Mesendoderm (in vitro differentiated cells): ENCODE data around the gene ZNRF1.

Experiments used
- DNase-seq: peaks from one replicate; pipeline ENCODE4 v3.0.0; 2013
- H2AK5ac ChIP-seq: 2 replicates; pipeline ENCODE4 v1.6.1; 2013; ENCODE audit warnings: low read length, inconsistent platforms
- H2BK120ac ChIP-seq: 2 replicates; pipeline ENCODE4 v1.6.1; 2013; ENCODE audit warnings: low read depth, mild to moderate bottlenecking, low read length, moderate library complexity, mixed read lengths
- H2BK15ac ChIP-seq: replicated peaks from 2 replicates; pipeline ENCODE4 v1.6.1; 2013; ENCODE audit warnings: low read depth, mild to moderate bottlenecking, moderate library complexity
- H2BK5ac ChIP-seq: 2 replicates; pipeline ENCODE4 v1.6.1; 2013; ENCODE audit warnings: low read length, inconsistent platforms
- H3K18ac ChIP-seq: 2 replicates; pipeline ENCODE4 v1.6.1; 2013; ENCODE audit warnings: mild to moderate bottlenecking, low read length, mixed read lengths
- H3K23ac ChIP-seq: one replicate; pipeline ENCODE4 v1.6.1; 2013; ENCODE audit warnings: low read length
- H3K27ac ChIP-seq: 2 replicates; pipeline ENCODE4 v1.5.1; 2013; ENCODE audit warnings: low read depth, mild to moderate bottlenecking, inconsistent platforms, low read length, moderate library complexity
- H3K27me3 ChIP-seq: 2 replicates; pipeline ENCODE4 v1.6.1; 2013; ENCODE audit warnings: low read length, control low read depth, mild to moderate bottlenecking, inconsistent platforms; ENCODE audit not compliant: insufficient read depth, poor library complexity
- H3K36me3 ChIP-seq: 2 replicates; pipeline ENCODE4 v1.6.1; 2013; ENCODE audit warnings: low read length, inconsistent platforms; ENCODE audit not compliant: control insufficient read depth, insufficient read depth
- H3K4ac ChIP-seq: one replicate; pipeline ENCODE4 v1.6.1; 2013; ENCODE audit warnings: low read depth, mild to moderate bottlenecking, low read length, moderate library complexity
- H3K4me1 ChIP-seq: 2 replicates; pipeline ENCODE4 v1.6.1; 2013; ENCODE audit warnings: low read depth, low read length, inconsistent platforms; ENCODE audit not compliant: control insufficient read depth
- H3K4me2 ChIP-seq: 2 replicates; pipeline ENCODE4 v1.6.1; 2013; ENCODE audit warnings: low read length
- H3K4me3 ChIP-seq: 2 replicates; pipeline ENCODE4 v1.5.1; 2013; ENCODE audit warnings: mild to moderate bottlenecking, low read length
- H3K56ac ChIP-seq: one replicate; pipeline ENCODE4 v1.6.1; 2013; ENCODE audit warnings: low read length
- H3K79me1 ChIP-seq: 2 replicates; pipeline ENCODE4 v1.6.1; 2013; ENCODE audit warnings: low read length, inconsistent platforms
- H3K79me2 ChIP-seq: 2 replicates; pipeline ENCODE4 v1.6.1; 2013; ENCODE audit warnings: mild to moderate bottlenecking, low read length; ENCODE audit not compliant: control insufficient read depth, insufficient read depth
- H3K9ac ChIP-seq: 2 replicates; pipeline ENCODE4 v1.6.1; 2013; ENCODE audit warnings: low read length, inconsistent platforms
- H4K5ac ChIP-seq: one replicate; pipeline ENCODE4 v1.6.1; 2013; ENCODE audit warnings: low read length
- H4K8ac ChIP-seq: one replicate; pipeline ENCODE4 v1.6.1; 2013; ENCODE audit warnings: low read depth, mild to moderate bottlenecking, control low read depth, low read length, moderate library complexity
- WGBS: extraction: QIAGEN DNeasy Blood & Tissue Kit; methylation state at CpG from one replicate; pipeline ENCODE4 v1.1.7; 2013; ENCODE audit warnings: low lambda C conversion rate, missing lambda C conversion rate; ENCODE audit not compliant: insufficient coverage; ENCODE audit errors: extremely low coverage; 5-methylcytosine and 5-hydroxymethylcytosine counted together

The ZNRF1 gene

GRCh38 chr16:75017670-75018525 is 19.1 kb downstream of the ZNRF1 start:
- no peak overlapping the region for H4K8ac ChIP-seq
- no peak overlapping the region for H4K5ac ChIP-seq
- no peaks in the 10 kb centered on the region for H3K4me1 ChIP-seq
- no peak overlapping the region for H2BK120ac ChIP-seq
- peaks cover 29% of the 10 kb centered on the region for H3K79me2 ChIP-seq
- no peak overlapping the region for H3K4ac ChIP-seq
- no peak overlapping the region for H3K56ac ChIP-seq
- no peak overlapping the region for H3K27ac ChIP-seq
- no peak overlapping the region for H3K23ac ChIP-seq
- H2BK5ac ChIP-seq, result no peak overlapping the region
- no peaks in the 10 kb centered on the region for H3K27me3 ChIP-seq
- no peak overlapping the region for H2AK5ac ChIP-seq
- no peak overlapping the region for H3K18ac ChIP-seq
- H3K79me1 ChIP-seq, result peaks cover 4% of the 10 kb centered on the region
- no peak overlapping the region for H3K4me3 ChIP-seq
- H3K36me3 ChIP-seq, result no peaks in the 10 kb centered on the region
- no peak for DNase-seq
- WGBS, result no CpG with 5 or more reads among the region's 3 CpGs
- no peak overlapping the region for H3K4me2 ChIP-seq
- no peak overlapping the region for H2BK15ac ChIP-seq
- H3K9ac ChIP-seq, result no peak overlapping the region

GRCh38 chr16:75019007-75019406 is 20.2 kb downstream of the ZNRF1 start:
- H3K79me2 ChIP-seq, result peaks cover 27% of the 10 kb centered on the region
- no peak overlapping the region for H3K4ac ChIP-seq
- H3K79me1 ChIP-seq, result peaks cover 6% of the 10 kb centered on the region
- no peak overlapping the region for H3K9ac ChIP-seq
- H3K27ac ChIP-seq, result no peak overlapping the region
- no peak overlapping the region for H2BK120ac ChIP-seq
- H2AK5ac ChIP-seq, result no peak overlapping the region
- no peak overlapping the region for H4K5ac ChIP-seq
- no peaks in the 10 kb centered on the region for H3K36me3 ChIP-seq
- H3K23ac ChIP-seq, result no peak overlapping the region
- no CpG with 5 or more reads among the region's 8 CpGs for WGBS
- no peak overlapping the region for H2BK5ac ChIP-seq
- H4K8ac ChIP-seq, result no peak overlapping the region
- H3K4me2 ChIP-seq, result no peak overlapping the region
- no peak overlapping the region for H3K18ac ChIP-seq
- no peak overlapping the region for H3K56ac ChIP-seq
- DNase-seq, result no peak
- no peaks in the 10 kb centered on the region for H3K4me1 ChIP-seq
- H3K27me3 ChIP-seq, result no peaks in the 10 kb centered on the region
- no peak overlapping the region for H3K4me3 ChIP-seq
- H2BK15ac ChIP-seq, result no peak overlapping the region

GRCh38 chr16:75019586-75019985 is 20.8 kb downstream of the ZNRF1 start:
- no peak overlapping the region for H3K4me3 ChIP-seq
- WGBS, result no CpG with 5 or more reads among the region's 7 CpGs
- H3K9ac ChIP-seq, result no peak overlapping the region

DNA sequence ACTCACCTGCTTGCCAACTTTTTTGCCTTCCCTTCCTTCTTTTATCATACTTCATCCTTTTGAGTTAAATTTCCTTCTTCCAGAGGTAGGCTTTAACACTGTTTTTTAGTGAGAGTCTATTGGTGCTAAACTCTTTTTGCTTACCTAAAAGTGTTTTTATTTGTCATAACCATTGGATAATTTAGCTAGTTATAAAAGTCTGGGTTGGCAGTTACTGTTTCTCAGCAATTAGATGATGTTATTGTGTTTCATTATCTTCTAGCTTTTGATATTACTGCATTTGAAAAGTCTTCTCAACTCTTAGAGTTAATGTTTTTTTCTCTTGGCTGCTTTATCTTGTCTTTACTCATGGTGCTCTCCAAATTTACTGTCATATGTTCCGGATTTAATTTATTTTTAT is 22.6 kb downstream of the ZNRF1 start:
- Histone ChIP-seq H3K4me2 (no peak overlapping the region), H3K27ac (no peak overlapping the region), H3K23ac (no peak overlapping the region), H4K8ac (no peak overlapping the region), H3K56ac (no peak overlapping the region), H3K79me2 (peaks cover 28% of the 10 kb centered on the region), H3K79me1 (peaks cover 9% of the 10 kb centered on the region), H3K27me3 (no peaks in the 10 kb centered on the region), H3K4me3 (no peak overlapping the region), H3K4me1 (no peaks in the 10 kb centered on the region), H3K4ac (no peak overlapping the region), H2AK5ac (no peak overlapping the region), H2BK120ac (no peak overlapping the region), H3K9ac (no peak overlapping the region), H3K18ac (no peak overlapping the region), H2BK5ac (no peak overlapping the region), H3K36me3 (no peaks in the 10 kb centered on the region), H4K5ac (no peak overlapping the region), H2BK15ac (no peak overlapping the region)
- no peak for DNase-seq
- no CpG with 5 or more reads among the region's 1 CpG for WGBS

More at GRCh38 chr16:75019586-75019985, 20.8 kb downstream of the ZNRF1 start:
- no peak overlapping the region for H3K4me2 ChIP-seq
- H3K36me3 ChIP-seq, result no peaks in the 10 kb centered on the region
- H2BK120ac ChIP-seq, result no peak overlapping the region
- H2AK5ac ChIP-seq, result no peak overlapping the region
- no peak overlapping the region for H3K4ac ChIP-seq
- peaks cover 8% of the 10 kb centered on the region for H3K79me1 ChIP-seq
- no peak overlapping the region for H2BK15ac ChIP-seq
- H4K5ac ChIP-seq, result no peak overlapping the region
- no peaks in the 10 kb centered on the region for H3K27me3 ChIP-seq
- no peak overlapping the region for H3K18ac ChIP-seq
- H3K56ac ChIP-seq, result no peak overlapping the region
- no peak overlapping the region for H4K8ac ChIP-seq
- H3K23ac ChIP-seq, result no peak overlapping the region
- peaks cover 26% of the 10 kb centered on the region for H3K79me2 ChIP-seq
- DNase-seq, result no peak
- no peak overlapping the region for H3K27ac ChIP-seq
- no peak overlapping the region for H2BK5ac ChIP-seq
- H3K4me1 ChIP-seq, result no peaks in the 10 kb centered on the region

DNA sequence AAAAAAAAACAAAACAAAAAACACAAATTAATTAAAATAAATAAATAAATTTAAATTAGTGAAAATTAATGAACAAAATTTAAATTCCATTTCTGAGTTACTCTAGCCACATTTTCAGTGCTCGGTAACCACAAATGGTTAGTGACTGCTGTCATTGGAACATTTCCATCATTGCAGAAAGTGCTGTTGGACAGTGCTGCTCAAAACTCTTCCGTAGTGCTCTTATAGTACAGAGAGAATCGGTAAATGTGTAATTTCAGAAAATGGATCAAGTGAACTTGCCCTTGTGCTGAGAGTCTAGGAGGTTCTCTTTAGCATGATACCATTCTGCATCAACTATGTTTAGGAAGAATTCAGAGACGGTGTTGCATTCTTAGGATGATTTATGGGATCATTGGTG is 23.7 kb downstream of the ZNRF1 start:
- Histone ChIP-seq H3K23ac (no peak overlapping the region), H4K8ac (no peak overlapping the region), H3K4me1 (no peaks in the 10 kb centered on the region), H3K9ac (no peak overlapping the region), H3K4me3 (no peak overlapping the region), H2BK120ac (no peak overlapping the region), H3K27ac (no peak overlapping the region), H2BK15ac (no peak overlapping the region), H4K5ac (no peak overlapping the region), H2BK5ac (no peak overlapping the region), H3K4me2 (no peak overlapping the region), H3K18ac (no peak overlapping the region), H3K36me3 (no peaks in the 10 kb centered on the region), H3K4ac (no peak overlapping the region), H3K79me2 (peaks cover 26% of the 10 kb centered on the region), H3K27me3 (no peaks in the 10 kb centered on the region), H2AK5ac (no peak overlapping the region), H3K56ac (no peak overlapping the region), H3K79me1 (peaks cover 12% of the 10 kb centered on the region)
- no CpG with 5 or more reads among the region's 4 CpGs for WGBS
- no peak for DNase-seq

DNA sequence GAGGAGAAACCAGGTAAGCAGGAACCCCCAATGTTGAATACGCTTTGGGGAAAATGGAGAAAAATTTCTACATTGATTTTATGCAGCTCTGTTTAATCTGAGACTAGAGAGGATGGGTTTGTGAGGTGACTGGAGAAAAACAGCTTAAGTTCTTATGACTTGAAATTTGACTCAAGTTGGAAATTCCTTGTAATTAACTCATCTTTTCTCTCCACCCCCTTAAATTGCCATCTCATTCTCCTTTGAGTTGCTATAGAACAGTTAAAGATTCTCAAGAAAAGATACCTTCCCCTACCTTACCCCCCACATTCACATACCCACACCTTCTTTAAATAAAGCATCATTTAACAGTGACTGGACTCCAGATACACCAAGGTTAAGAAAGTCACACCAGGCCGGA is 24.2 kb downstream of the ZNRF1 start:
- no peak overlapping the region for H4K5ac ChIP-seq
- no peak overlapping the region for H3K56ac ChIP-seq
- H2AK5ac ChIP-seq, result no peak overlapping the region
- H3K4ac ChIP-seq, result no peak overlapping the region
- peaks cover 22% of the 10 kb centered on the region for H3K79me2 ChIP-seq
- H3K23ac ChIP-seq, result no peak overlapping the region
- H2BK15ac ChIP-seq, result no peak overlapping the region
- H3K9ac ChIP-seq, result no peak overlapping the region
- H3K4me2 ChIP-seq, result no peak overlapping the region
- no peak overlapping the region for H2BK5ac ChIP-seq
- no peaks in the 10 kb centered on the region for H3K4me1 ChIP-seq
- no peaks in the 10 kb centered on the region for H3K36me3 ChIP-seq
- H3K27me3 ChIP-seq, result no peaks in the 10 kb centered on the region
- peaks cover 13% of the 10 kb centered on the region for H3K79me1 ChIP-seq
- H3K4me3 ChIP-seq, result no peak overlapping the region
- no peak for DNase-seq
- H3K27ac ChIP-seq, result no peak overlapping the region
- no peak overlapping the region for H4K8ac ChIP-seq
- no peak overlapping the region for H3K18ac ChIP-seq
- no CpG with 5 or more reads among the region's 2 CpGs for WGBS
- no peak overlapping the region for H2BK120ac ChIP-seq
